GM21529 (cell line): ENCODE measurements around the gene COX7A2L.
"Not testable (repeated sequence)": the region's sequence is repeated elsewhere in the genome, so short reads cannot be mapped to it uniquely, and the experiment has no call there.

Source experiments
- ATAC-seq: cut with Tn5 transposase; IDR thresholded peaks from one replicate; pipeline ENCODE4 v1.9.1; 2021; ENCODE audit not compliant: unreplicated experiment

The COX7A2L gene

DNA sequence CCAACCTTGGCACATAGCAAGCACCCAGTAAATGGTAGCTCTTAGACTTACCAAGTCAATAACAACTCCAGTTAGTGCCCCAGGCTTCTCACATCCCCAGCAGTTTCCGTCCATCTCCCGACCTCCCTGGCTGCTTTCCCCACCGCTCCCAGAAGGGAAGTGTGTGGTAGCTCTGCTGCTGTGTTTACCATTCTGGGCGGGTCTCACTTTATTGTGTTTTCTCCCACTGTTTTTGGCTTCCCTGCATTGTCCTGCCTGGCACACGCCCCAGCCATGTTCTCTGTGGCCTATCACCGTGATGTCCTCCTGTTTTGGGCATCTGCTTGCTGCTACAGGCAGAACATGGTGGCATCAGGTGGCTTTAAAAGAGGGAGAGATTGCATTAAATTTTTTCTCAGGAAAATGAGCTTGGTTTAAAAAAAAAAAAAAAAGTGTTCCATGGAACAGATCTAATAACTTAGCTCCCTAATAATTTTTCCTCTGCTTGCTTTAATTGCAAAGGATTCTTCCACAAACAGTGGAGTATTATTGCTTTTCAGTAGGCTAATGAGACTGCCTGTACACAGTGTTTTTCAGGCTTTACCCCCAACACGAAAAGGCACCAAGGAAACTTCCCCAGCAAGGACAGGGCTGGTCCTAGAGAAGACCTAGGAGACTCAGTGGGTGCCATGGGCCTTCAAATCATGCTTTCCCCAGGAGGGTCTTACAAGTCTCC is 8.0 kb upstream of the COX7A2L start:
- no peak for ATAC-seq

GRCh38 chr2:42367835-42368234 is 6.8 kb upstream of the COX7A2L start:
- no peak for ATAC-seq

DNA sequence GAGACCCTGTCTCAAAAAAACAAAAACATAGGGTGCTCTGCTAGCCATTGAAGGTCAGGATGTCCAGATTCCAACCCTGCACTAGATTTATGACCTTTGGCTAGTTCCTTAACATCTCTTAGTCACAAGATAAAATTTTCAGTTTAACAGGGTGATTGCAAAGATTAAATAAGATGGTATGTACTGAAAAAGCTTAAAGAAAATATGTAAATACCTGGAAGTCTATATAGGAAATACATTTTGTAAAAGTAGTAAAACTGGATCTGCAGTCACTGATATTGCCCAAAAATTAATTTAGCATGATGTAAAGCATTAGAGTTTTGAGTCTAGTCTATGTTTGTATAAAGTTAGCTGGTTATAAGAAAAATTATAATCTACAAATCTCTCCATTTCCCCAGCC is 5.4 kb upstream of the COX7A2L start:
- no peak for ATAC-seq

GRCh38 chr2:42364658-42365057 is 3.6 kb upstream of the COX7A2L start:
- ATAC-seq = no peak

- ATAC-seq = no peak
Observed at GRCh38 chr2:42363413-42363812, 2.4 kb upstream of the COX7A2L start.

DNA sequence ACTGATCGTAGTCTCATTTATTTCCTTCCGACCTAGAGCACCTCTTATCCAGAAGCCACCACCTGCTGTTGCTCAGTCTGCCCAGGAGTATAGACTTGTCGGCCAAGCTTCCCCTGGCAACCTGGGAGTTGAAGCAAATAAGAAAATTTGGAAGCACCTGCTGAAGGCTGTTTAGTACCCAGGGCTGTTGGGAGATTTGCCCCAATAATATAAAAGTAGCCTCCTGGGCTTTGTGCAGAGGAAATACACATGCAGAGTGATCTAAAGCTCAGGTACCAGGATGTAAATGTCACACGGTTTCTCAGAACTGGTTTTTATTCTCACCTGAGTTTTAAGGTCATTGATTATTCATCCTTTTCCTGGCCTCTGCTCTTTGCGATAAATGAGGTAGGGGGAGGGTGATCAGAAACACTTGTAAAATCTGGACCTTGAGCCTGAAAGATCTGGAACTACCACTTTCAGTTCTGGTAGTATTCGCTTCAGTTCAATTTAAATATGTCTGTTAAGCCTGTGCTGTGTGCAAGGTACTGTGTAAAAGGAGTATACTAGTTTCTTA is 789 bp upstream of the COX7A2L start:
- no peak for ATAC-seq

DNA sequence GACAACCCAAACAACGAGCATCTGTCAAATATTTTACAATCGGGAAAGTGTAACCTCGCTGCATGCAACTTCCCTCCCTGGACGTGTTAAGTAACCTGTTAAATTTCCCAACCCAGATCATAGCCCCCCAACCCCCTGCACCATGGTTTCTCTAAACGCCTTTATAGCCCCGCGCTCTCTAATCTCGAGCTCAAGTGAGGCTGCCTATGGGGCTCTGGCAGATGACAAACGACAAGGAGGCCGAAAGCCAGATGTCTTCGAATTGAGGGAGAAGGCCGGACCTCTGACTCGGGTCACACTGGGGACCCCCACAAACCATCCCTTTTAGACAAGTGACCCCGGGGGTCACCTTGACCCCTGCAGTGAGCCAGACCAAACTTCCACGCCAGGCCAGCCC is 526 bp downstream of the COX7A2L start:
- ATAC-seq = no peak

- ATAC-seq = no peak
Observed at GRCh38 chr2:42359965-42360483, 993 bp downstream of the COX7A2L start.

DNA sequence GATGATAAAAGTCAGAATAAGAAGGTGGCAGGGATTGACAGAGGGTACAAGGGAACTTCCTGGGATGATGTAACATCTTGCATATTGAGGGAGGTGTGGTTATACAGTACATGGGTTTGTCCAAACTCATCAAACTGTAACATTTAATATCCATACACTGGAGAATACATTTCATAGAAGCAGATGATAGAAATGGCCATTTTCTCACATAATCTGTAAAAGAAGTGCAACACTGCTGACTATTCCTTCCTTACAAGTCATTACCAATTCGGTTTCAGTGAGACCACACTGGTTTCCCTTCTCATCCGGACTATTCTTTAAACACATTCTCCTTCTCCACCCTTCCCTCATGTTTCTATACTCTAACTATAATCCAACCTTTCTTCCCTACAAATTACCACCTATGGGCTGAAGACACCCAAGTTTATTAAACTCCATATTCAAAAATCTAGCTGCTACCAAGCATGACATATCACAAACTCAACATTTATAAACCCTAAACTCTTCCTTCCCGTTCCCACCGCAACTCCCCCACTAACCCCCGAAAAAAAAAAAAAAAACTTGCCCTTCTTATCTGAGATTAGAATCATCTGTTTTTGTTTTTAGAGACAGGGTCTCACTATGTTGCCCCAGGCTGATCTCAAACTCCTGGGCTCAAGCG is 1.6 kb downstream of the COX7A2L start:
- ATAC-seq = peak; percentile 18

DNA sequence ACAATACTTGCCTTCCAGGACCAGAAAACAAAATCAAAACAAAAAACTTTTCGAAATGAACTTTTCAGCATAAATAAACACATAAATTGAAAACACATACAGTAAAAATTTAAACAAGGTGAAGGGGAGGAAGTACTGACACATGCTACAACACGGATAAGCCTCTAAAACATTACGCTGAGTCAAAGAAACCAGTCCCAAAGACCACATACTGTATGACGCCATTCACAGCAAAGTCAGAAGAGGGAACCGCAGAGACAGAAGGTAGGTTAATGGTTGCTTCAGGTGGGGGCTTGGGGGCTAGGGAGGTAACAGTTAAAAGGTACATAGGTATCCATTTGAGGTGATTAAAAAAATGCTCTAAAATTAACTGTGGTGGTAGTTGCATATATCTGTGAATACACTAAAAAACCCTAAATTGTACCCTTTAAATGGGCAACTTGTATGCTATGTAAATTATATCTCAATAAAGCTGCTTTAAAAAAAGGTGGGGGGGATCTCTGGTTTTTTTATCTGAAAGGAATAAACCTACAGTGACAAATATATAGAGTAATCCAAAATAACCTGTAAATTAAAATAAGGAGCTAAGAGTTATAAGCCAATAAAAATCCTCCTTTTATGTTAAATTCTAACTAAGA is 7.1 kb downstream of the COX7A2L start:
- ATAC-seq = no peak

GRCh38 chr2:42351864-42352263 is 9.2 kb downstream of the COX7A2L start:
- no peak for ATAC-seq

DNA sequence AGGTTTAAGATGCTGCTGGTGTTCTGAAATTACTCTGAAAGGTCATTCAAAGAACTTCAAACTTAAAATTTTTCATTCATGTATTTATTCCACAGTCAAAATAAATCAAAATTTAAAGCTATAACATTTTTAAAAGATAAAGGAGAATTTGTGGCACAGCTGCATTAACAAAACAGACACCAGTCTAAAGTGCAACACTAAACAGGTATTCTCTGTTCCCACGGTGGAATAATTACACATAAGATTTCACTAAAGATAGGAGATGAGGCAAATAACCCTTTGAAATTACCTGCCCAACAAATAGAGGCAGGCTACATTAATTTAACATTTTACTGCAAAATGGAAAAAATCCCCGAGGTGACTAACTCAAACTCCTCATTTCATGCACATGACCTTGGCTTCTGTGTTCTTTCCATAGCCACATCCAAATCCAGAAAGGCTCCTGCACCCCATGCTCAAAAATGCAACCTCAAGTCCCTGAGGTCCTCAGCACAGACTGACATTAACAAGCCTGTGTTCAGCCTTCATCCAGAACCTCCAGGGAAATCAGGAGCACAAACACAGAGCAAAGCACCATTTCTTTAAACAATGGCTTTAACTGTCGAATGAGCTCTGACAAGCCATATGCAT is 10.5 kb downstream of the COX7A2L start:
- ATAC-seq = no peak

DNA sequence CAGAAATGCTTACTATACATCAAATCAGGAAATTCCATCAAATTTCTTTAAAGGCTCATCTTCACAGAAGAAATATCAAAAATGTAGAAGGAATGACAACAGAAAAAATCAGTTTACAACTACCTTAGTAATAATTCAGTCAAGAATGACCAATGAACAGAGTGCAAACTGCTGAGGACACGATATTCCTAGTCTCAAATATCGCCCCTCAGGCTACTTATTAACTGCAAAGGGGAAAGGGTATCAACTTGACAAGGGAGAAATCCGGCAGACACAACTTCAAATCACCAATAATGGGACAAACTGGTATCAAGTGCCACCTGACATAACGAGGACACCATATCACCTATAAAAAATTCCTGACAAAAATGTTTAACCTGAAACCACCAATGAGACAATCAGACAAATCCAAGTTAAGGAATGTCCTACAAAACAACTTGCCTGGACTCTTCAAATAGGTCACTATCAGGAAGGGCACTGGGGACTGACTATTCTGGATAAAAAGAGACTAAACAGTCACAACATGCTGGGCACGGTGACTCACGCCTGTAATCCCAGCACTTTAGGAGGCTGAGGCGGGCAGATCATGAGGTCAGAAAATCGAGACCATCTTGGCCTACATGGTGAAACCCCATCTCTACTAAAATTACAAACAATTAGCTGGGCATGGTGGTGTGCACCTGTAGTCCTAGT is 12.8 kb downstream of the COX7A2L start:
- ATAC-seq = no peak

- ATAC-seq = not testable (repeated sequence)
Observed at GRCh38 chr2:42347518-42347917, 13.5 kb downstream of the COX7A2L start.

- ATAC-seq = not testable (repeated sequence)
Observed at GRCh38 chr2:42346856-42347255, 14.2 kb downstream of the COX7A2L start.

DNA sequence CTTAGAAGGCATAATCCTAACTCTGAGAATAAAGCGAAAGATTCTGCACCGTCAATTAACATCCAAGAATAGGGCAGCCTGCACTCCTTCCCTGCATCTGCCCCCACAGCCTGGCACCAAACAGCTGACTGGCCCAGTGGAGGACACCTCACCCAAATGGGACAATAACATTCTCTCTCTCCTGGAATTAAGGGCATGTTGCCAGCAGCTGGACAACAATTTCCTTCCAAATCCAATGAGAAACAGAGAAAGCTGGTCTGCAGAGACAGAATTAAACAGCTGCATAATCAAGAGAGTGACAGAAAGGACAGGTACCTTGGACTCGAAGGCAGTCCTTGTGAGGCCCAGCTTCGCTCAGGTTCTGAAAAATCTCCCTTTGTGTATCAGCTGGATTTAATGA is 15.0 kb downstream of the COX7A2L start:
- no peak for ATAC-seq

GRCh38 chr2:42342795-42343241 is 18.2 kb downstream of the COX7A2L start:
- peak; percentile 17 for ATAC-seq

GRCh38 chr2:42342061-42342794 is 18.8 kb downstream of the COX7A2L start:
- peak; percentile 68 for ATAC-seq

DNA sequence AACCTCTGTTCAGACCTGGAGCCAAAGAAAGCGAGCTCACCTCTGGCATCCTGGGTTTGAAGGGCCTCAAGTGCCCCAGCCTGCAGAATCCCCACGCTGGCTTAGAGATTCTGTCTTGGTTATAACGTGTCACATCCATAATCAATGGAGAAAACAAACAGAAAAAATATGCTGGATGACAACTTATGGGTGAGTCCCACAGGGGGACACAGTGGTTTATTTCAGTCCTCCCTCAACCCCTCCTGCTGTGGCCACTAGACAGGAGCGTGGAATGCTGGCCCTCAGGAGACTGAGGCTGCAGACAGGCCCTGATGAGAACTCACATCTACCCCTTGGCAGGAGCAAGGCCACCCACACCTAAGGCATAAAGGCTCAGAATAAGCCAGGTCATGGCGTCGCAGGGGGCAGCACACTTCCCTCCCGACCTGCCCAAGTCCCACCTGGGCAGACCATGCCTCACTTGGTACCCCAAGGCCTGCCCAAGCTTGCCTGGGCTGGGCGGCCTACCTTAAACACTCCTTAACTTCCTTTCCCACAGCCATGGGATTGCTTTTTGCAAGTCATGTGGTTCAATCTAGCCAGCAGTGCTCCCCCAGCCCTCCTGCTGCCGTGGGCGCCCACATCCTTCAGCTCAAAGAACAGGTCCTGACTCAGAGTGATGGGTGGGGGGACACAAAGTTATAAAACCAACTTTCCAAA is 19.9 kb downstream of the COX7A2L start:
- no peak for ATAC-seq
